ENCODE results near the gene TFAP2A.

DNA sequence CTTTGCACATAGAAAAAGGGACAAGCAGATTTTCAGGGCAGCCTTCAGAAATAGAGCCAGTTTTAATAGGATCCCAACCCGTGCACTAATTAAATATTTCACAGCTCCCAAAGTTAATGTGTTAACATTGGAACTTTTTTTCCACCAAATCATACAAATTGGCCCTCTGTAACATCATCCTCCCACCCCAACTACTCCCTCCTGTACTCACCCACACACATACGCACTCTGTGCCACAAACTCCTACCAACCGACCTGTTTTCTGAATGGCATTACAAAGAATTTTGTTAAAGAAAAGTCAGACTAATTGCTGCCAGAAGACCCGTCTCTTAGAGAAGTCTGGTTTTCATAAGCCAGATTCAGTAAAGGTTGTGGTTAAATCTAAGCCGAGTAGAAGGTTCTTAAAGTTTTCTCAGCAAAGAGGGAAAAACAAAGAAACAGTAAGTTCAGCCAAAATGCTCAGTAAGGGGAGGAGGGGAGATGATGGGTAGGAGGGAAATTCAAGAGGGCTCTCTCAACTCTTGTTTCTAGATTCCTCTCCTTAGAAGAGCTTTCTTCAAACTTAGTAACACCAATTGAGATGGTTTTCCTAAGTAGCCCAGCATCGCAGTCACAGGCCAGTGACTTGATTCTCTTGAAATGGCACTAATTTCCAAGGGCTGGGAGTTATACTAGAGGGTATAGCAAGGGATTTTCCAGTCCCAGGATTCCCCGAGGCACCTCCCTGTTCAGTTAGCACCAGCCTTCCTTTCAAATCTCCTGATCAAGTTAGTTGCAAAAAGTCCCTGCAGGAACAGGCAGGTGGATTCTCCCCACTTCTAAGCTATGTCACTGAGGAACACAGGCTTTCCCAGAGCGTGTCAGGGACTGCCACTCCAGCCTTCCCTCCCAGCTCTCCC lies 27.9 kb downstream of the TFAP2A start:
- TF ChIP-seq, protein P1, sequence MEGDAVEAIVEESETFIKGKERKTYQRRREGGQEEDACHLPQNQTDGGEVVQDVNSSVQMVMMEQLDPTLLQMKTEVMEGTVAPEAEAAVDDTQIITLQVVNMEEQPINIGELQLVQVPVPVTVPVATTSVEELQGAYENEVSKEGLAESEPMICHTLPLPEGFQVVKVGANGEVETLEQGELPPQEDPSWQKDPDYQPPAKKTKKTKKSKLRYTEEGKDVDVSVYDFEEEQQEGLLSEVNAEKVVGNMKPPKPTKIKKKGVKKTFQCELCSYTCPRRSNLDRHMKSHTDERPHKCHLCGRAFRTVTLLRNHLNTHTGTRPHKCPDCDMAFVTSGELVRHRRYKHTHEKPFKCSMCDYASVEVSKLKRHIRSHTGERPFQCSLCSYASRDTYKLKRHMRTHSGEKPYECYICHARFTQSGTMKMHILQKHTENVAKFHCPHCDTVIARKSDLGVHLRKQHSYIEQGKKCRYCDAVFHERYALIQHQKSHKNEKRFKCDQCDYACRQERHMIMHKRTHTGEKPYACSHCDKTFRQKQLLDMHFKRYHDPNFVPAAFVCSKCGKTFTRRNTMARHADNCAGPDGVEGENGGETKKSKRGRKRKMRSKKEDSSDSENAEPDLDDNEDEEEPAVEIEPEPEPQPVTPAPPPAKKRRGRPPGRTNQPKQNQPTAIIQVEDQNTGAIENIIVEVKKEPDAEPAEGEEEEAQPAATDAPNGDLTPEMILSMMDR (IDR thresholded peaks at IDR 0.05): no peak
- no peak for TF ChIP-seq POLR2A (IDR thresholded peaks at IDR 0.05)
- no peak for TF ChIP-seq POLR2AphosphoS5 (IDR thresholded peaks at IDR 0.05)

Measured in breast epithelium (tissue), 3 donors.